Osteocyte (in vitro differentiated cells): ENCODE data around the gene ARMC2. TPM values are rescaled to one million over a fixed set of nuclear protein-coding genes. Genes with fewer than 3 reads are reported as not detected.

Experiments
- DNase-seq: peaks from one replicate; pipeline ENCODE4 v3.0.0; 2021; ENCODE audit warnings: mixed read lengths; ENCODE audit not compliant: unreplicated experiment; ENCODE audit errors: extremely low spot score
- H3K27ac Mint-ChIP-seq: one replicate; pipeline ENCODE4 v1.8.0; 2021; ENCODE audit warnings: mild to moderate bottlenecking, mixed read lengths; ENCODE audit not compliant: unreplicated experiment
- H3K27me3 Mint-ChIP-seq: one replicate; pipeline ENCODE4 v1.8.0; 2021; ENCODE audit warnings: mixed read lengths; ENCODE audit not compliant: unreplicated experiment
- H3K36me3 Mint-ChIP-seq: one replicate; pipeline ENCODE4 v1.8.0; 2021; ENCODE audit warnings: mixed read lengths; ENCODE audit not compliant: unreplicated experiment
- H3K4me1 Mint-ChIP-seq: one replicate; pipeline ENCODE4 v1.8.0; 2021; ENCODE audit warnings: mixed read lengths; ENCODE audit not compliant: unreplicated experiment
- H3K4me3 Mint-ChIP-seq: one replicate; pipeline ENCODE4 v1.8.0; 2021; ENCODE audit warnings: mild to moderate bottlenecking, moderate library complexity, mixed read lengths; ENCODE audit not compliant: unreplicated experiment
- H3K9me3 Mint-ChIP-seq: one replicate; pipeline ENCODE4 v1.8.0; 2021; ENCODE audit warnings: mixed read lengths; ENCODE audit not compliant: unreplicated experiment
- total RNA-seq: library from RNA; stranded (reverse); gene quantifications from 2 replicates; pipeline ENCODE4 v1.2.1, GENCODE V29; 2021
- TF ChIP-seq, protein P1 (sequence below): fragments of 200-600 bp; sonication (generic); IDR thresholded peaks from 2 replicates; pipeline ENCODE4 v1.5.0; 2021; ENCODE audit warnings: antibody characterized with exemption, mild to moderate bottlenecking, moderate library complexity

Gene ARMC2
- total RNA-seq, 1 donor from 2014 or later: 8.3 TPM

- no peak overlapping the region for H3K27ac Mint-ChIP-seq
- H3K4me1 Mint-ChIP-seq: no peaks in the 10 kb centered on the region
- no peak overlapping the region for H3K4me3 Mint-ChIP-seq
- H3K27me3 Mint-ChIP-seq: peaks cover 22% of the 10 kb centered on the region
- no peak for DNase-seq
- peaks cover 16% of the 10 kb centered on the region for H3K9me3 Mint-ChIP-seq
- H3K36me3 Mint-ChIP-seq: peaks cover 8% of the 10 kb centered on the region
- TF ChIP-seq, protein P1, sequence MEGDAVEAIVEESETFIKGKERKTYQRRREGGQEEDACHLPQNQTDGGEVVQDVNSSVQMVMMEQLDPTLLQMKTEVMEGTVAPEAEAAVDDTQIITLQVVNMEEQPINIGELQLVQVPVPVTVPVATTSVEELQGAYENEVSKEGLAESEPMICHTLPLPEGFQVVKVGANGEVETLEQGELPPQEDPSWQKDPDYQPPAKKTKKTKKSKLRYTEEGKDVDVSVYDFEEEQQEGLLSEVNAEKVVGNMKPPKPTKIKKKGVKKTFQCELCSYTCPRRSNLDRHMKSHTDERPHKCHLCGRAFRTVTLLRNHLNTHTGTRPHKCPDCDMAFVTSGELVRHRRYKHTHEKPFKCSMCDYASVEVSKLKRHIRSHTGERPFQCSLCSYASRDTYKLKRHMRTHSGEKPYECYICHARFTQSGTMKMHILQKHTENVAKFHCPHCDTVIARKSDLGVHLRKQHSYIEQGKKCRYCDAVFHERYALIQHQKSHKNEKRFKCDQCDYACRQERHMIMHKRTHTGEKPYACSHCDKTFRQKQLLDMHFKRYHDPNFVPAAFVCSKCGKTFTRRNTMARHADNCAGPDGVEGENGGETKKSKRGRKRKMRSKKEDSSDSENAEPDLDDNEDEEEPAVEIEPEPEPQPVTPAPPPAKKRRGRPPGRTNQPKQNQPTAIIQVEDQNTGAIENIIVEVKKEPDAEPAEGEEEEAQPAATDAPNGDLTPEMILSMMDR: no peak
Observed at GRCh38 chr6:108820006-108820405, 28.2 kb upstream of the ARMC2 start.

DNA sequence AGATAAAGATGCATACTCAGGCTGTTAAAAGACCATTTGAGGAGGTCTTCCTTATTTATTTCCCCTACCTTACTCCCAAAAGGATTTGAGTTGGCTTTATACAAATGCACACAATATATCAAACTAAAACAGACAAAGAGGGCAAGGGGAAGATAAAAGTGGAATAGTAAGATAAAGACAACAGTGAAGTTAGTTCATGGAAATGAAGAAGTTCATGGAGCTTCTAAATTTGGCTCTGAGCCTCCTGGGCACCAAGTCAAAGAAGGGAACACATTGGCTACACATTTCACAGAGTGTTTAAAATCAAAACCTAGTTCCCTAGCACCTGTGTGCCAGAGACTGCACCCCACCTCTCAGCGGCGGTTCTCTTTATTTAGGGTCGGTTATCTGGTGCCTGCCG is 25.8 kb upstream of the ARMC2 start:
- Mint-ChIP-seq H3K27me3 (no peaks in the 10 kb centered on the region), H3K27ac (no peak overlapping the region), H3K36me3 (peaks cover 5% of the 10 kb centered on the region), H3K4me1 (no peaks in the 10 kb centered on the region), H3K9me3 (peaks cover 9% of the 10 kb centered on the region), H3K4me3 (no peak overlapping the region)
- DNase-seq: no peak
- TF ChIP-seq, protein P1: no peak

GRCh38 chr6:108825326-108825725 is 22.9 kb upstream of the ARMC2 start:
- no peak overlapping the region for H3K27ac Mint-ChIP-seq
- DNase-seq: no peak
- peaks cover 5% of the 10 kb centered on the region for H3K36me3 Mint-ChIP-seq
- H3K9me3 Mint-ChIP-seq: peaks cover 9% of the 10 kb centered on the region
- H3K4me1 Mint-ChIP-seq: peaks cover 10% of the 10 kb centered on the region
- no peaks in the 10 kb centered on the region for H3K27me3 Mint-ChIP-seq
- TF ChIP-seq, protein P1: no peak
- no peak overlapping the region for H3K4me3 Mint-ChIP-seq

GRCh38 chr6:108831104-108831503 is 17.1 kb upstream of the ARMC2 start:
- H3K9me3 Mint-ChIP-seq: no peaks in the 10 kb centered on the region
- H3K4me1 Mint-ChIP-seq: peaks cover 29% of the 10 kb centered on the region
- peak overlapping the region; percentile 20 for H3K4me3 Mint-ChIP-seq
- peak overlapping the region; percentile 87 for H3K27ac Mint-ChIP-seq
- H3K36me3 Mint-ChIP-seq: no peaks in the 10 kb centered on the region
- no peaks in the 10 kb centered on the region for H3K27me3 Mint-ChIP-seq
- TF ChIP-seq, protein P1: no peak
- DNase-seq: no peak

DNA sequence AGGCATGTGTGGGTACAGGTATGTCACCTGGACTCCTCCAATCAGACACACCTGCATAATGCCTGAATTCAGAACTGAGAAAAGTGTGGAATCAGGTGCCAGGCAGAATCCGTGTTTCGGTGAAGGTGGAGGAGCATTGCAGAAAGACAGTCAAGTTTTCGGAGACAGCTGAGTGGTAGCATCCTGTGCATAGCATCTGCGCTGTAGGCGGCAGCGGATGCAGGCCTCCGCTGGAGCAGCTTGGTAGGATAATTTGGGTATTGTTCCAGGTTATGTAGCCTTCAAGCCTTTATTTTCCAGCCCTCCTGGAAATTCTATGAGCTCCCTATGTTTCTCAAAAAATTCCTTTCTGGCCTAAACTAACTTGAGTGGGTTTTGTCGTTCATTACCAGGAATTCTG is 15.5 kb upstream of the ARMC2 start:
- Mint-ChIP-seq H3K36me3 (no peaks in the 10 kb centered on the region), H3K4me3 (no peak overlapping the region), H3K27ac (no peak overlapping the region), H3K9me3 (no peaks in the 10 kb centered on the region), H3K4me1 (peaks cover 39% of the 10 kb centered on the region), H3K27me3 (peaks cover under 1% of the 10 kb centered on the region)
- DNase-seq: no peak
- TF ChIP-seq, protein P1: no peak
